Measurements from ENCODE around the gene GPC6. TPM values are rescaled to one million over a fixed set of nuclear protein-coding genes. Genes with fewer than 3 reads are reported as not detected.

The GPC6 gene
- total and polyA plus RNA-seq, 2 donors (not counting 1 experiment from before 2014, with no cell fraction given), result not detected

DNA sequence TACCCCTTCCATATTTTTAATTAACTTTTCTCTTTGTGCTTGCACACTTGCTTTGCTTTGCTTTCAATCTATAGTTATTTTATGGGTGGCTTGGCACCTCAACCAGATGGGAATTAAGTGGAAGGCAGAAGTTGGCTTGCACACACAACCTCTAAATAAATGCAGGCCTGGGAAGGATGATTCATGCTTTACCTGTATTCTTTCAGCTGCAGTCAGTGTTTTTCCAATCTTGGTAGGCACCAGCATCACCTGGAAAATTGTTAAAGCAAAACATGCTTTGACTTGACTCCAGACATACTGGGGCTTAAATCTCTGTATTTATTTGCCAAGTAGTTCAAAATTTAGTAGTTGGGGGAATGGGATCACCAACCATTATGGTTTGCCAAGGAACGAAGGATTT, 543.0 kb downstream of the GPC6 start:
- 100% methylated on average over 1 of the region's 1 CpG for WGBS (ENCODE audit: insufficient coverage)
- Mint-ChIP-seq H3K4me3 (no peak overlapping the region), H3K9me3 (ENCODE audit: insufficient read depth) (no peaks in the 10 kb centered on the region), H3K27me3 (no peaks in the 10 kb centered on the region), H3K27ac (no peak overlapping the region), H3K4me1 (no peaks in the 10 kb centered on the region)
- Histone ChIP-seq H3K27ac (ENCODE audit: low read length in 2 of 2) (no peak overlapping the region), H3K36me3 (replicated peaks in 1 of 2; ENCODE audit: control extremely low read depth in 1 of 2, control insufficient read depth in 1 of 2, extremely low read depth in 1 of 2, insufficient read depth in 2 of 2, low read length in 1 of 2) (no peaks in the 10 kb centered on the region), H3K27me3 (replicated peaks in 1 of 4; ENCODE audit: control extremely low read depth in 1 of 4, control insufficient read depth in 3 of 4, insufficient read depth in 4 of 4, low read length in 3 of 4) (no peaks in the 10 kb centered on the region), H4K20me1 (ENCODE audit: control insufficient read depth, insufficient read depth, low read length, poor library complexity, severe bottlenecking) (no peaks in the 10 kb centered on the region), H3K9me3 (ENCODE audit: control extremely low read depth in 1 of 3, control insufficient read depth in 2 of 3, insufficient read depth in 1 of 3, low read length in 2 of 3) (no peaks in the 10 kb centered on the region), H3K4me2 (replicated peaks; ENCODE audit: low read depth, low read length, poor library complexity, severe bottlenecking) (no peak overlapping the region), H3K4me3 (ENCODE audit: control extremely low read depth in 1 of 5, extremely low read depth in 1 of 5, insufficient read depth in 1 of 5, low read depth in 2 of 5, low read length in 4 of 5) (no peak overlapping the region), H2AFZ (ENCODE audit: insufficient read depth, low read depth, low read length, poor library complexity, severe bottlenecking) (no peak overlapping the region), H3K9ac (ENCODE audit: low read length) (no peak overlapping the region), H3K4me1 (ENCODE audit: control insufficient read depth in 2 of 2, insufficient read depth in 2 of 2, low read length in 2 of 2) (no peaks in the 10 kb centered on the region), H3K79me2 (ENCODE audit: control insufficient read depth, insufficient read depth, low read length) (no peaks in the 10 kb centered on the region)
- ATAC-seq (ENCODE audit: low read depth), result no peak
- DNase-seq, result no peak
- intact Hi-C loops (cut with micrococcal nuclease), result no loop called here
- TF ChIP-seq, protein P1, sequence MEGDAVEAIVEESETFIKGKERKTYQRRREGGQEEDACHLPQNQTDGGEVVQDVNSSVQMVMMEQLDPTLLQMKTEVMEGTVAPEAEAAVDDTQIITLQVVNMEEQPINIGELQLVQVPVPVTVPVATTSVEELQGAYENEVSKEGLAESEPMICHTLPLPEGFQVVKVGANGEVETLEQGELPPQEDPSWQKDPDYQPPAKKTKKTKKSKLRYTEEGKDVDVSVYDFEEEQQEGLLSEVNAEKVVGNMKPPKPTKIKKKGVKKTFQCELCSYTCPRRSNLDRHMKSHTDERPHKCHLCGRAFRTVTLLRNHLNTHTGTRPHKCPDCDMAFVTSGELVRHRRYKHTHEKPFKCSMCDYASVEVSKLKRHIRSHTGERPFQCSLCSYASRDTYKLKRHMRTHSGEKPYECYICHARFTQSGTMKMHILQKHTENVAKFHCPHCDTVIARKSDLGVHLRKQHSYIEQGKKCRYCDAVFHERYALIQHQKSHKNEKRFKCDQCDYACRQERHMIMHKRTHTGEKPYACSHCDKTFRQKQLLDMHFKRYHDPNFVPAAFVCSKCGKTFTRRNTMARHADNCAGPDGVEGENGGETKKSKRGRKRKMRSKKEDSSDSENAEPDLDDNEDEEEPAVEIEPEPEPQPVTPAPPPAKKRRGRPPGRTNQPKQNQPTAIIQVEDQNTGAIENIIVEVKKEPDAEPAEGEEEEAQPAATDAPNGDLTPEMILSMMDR (IDR thresholded peaks at IDR 0.05), result no peak
- TF ChIP-seq EZH2 (IDR thresholded peaks at IDR 0.05; ENCODE audit: borderline replicate concordance, insufficient read depth, low read depth, low read length, poor library complexity, severe bottlenecking), result no peak
- POLR2A ChIA-PET, result no interaction called here
- CTCF ChIA-PET, result no interaction called here

GRCh38 chr13:93771227-93771626, 544.6 kb downstream of the GPC6 start:
- no peak for ATAC-seq (ENCODE audit: low read depth)
- Histone ChIP-seq H3K27ac (ENCODE audit: low read length in 2 of 2) (no peak overlapping the region), H3K4me1 (ENCODE audit: control insufficient read depth in 2 of 2, insufficient read depth in 2 of 2, low read length in 2 of 2) (no peaks in the 10 kb centered on the region), H3K36me3 (replicated peaks in 1 of 2; ENCODE audit: control extremely low read depth in 1 of 2, control insufficient read depth in 1 of 2, extremely low read depth in 1 of 2, insufficient read depth in 2 of 2, low read length in 1 of 2) (no peaks in the 10 kb centered on the region), H4K20me1 (ENCODE audit: control insufficient read depth, insufficient read depth, low read length, poor library complexity, severe bottlenecking) (no peaks in the 10 kb centered on the region), H3K9ac (ENCODE audit: low read length) (no peak overlapping the region), H3K79me2 (ENCODE audit: control insufficient read depth, insufficient read depth, low read length) (no peaks in the 10 kb centered on the region), H3K9me3 (ENCODE audit: control extremely low read depth in 1 of 3, control insufficient read depth in 2 of 3, insufficient read depth in 1 of 3, low read length in 2 of 3) (no peaks in the 10 kb centered on the region), H3K4me2 (replicated peaks; ENCODE audit: low read depth, low read length, poor library complexity, severe bottlenecking) (no peak overlapping the region), H3K27me3 (replicated peaks in 1 of 4; ENCODE audit: control extremely low read depth in 1 of 4, control insufficient read depth in 3 of 4, insufficient read depth in 4 of 4, low read length in 3 of 4) (no peaks in the 10 kb centered on the region), H2AFZ (ENCODE audit: insufficient read depth, low read depth, low read length, poor library complexity, severe bottlenecking) (no peak overlapping the region), H3K4me3 (ENCODE audit: control extremely low read depth in 1 of 5, extremely low read depth in 1 of 5, insufficient read depth in 1 of 5, low read depth in 2 of 5, low read length in 4 of 5) (no peak overlapping the region)
- DNase-seq, result no peak
- ChIA-PET POLR2A (no interaction called here), CTCF (no interaction called here)
- TF ChIP-seq EZH2 (IDR thresholded peaks at IDR 0.05; ENCODE audit: borderline replicate concordance, insufficient read depth, low read depth, low read length, poor library complexity, severe bottlenecking), result no peak
- TF ChIP-seq, protein P1 (IDR thresholded peaks at IDR 0.05), result no peak
- 81% methylated on average over 7 of the region's 8 CpGs for WGBS (ENCODE audit: insufficient coverage)
- no peak overlapping the region for H3K27ac Mint-ChIP-seq
- intact Hi-C loops (cut with micrococcal nuclease), result no loop called here
- H3K4me3 Mint-ChIP-seq, result no peak overlapping the region
- no peaks in the 10 kb centered on the region for H3K9me3 Mint-ChIP-seq (ENCODE audit: insufficient read depth)
- H3K4me1 Mint-ChIP-seq, result no peaks in the 10 kb centered on the region
- no peaks in the 10 kb centered on the region for H3K27me3 Mint-ChIP-seq

Measured in B cell (primary cell).